Hepatocyte (in vitro differentiated cells): ENCODE results near the gene LRRK2. TPM values are rescaled to one million over a fixed set of nuclear protein-coding genes. Genes with fewer than 3 reads are reported as not detected.

Experiments
- DNase-seq: peaks from one replicate; pipeline ENCODE4 v3.0.0-alpha.2; 2016; ENCODE audit warnings: low spot score
- H2AFZ ChIP-seq: fragments of 200-600 bp; sonication (generic); 2 replicates; pipeline ENCODE4 v1.6.0; 2016; ENCODE audit warnings: antibody characterized with exemption, mild to moderate bottlenecking
- H3K27ac ChIP-seq: fragments of 200-600 bp; sonication (generic); 2 replicates; pipeline ENCODE4 v1.5.1; 2016; ENCODE audit warnings: mild to moderate bottlenecking
- H3K27me3 ChIP-seq: fragments of 200-600 bp; sonication (generic); 2 replicates; pipeline ENCODE4 v1.6.1; 2016
- H3K36me3 ChIP-seq: fragments of 200-600 bp; sonication (generic); replicated peaks from 2 replicates; pipeline ENCODE4 v1.5.1; 2016; ENCODE audit warnings: low read depth; ENCODE audit not compliant: insufficient read depth
- H3K4me1 ChIP-seq: fragments of 200-600 bp; sonication (generic); 2 replicates; pipeline ENCODE4 v1.5.1; 2016; ENCODE audit warnings: mild to moderate bottlenecking, moderate library complexity; ENCODE audit not compliant: insufficient read depth
- H3K4me2 ChIP-seq: fragments of 200-600 bp; sonication (generic); 2 replicates; pipeline ENCODE4 v1.6.0; 2016
- H3K4me3 ChIP-seq: fragments of 200-600 bp; sonication (generic); 2 replicates; pipeline ENCODE4 v1.5.1; 2016; ENCODE audit warnings: mild to moderate bottlenecking
- H3K79me2 ChIP-seq: fragments of 200-600 bp; sonication (generic); 2 replicates; pipeline ENCODE4 v1.6.0; 2017; ENCODE audit warnings: mild to moderate bottlenecking
- H3K9me2 ChIP-seq: fragments of 200-600 bp; sonication (generic); replicated peaks from 2 replicates; pipeline ENCODE4 v1.6.0; 2017; ENCODE audit warnings: mild to moderate bottlenecking; ENCODE audit not compliant: insufficient read depth
- H3K9me3 ChIP-seq: fragments of 200-600 bp; sonication (generic); 2 replicates; pipeline ENCODE4 v1.5.1; 2016; ENCODE audit warnings: low read depth, mild to moderate bottlenecking
- H4K20me1 ChIP-seq: fragments of 200-600 bp; sonication (generic); 2 replicates; pipeline ENCODE4 v1.6.0; 2016; ENCODE audit warnings: mild to moderate bottlenecking; ENCODE audit not compliant: insufficient read depth, poor library complexity, severe bottlenecking
- EZH2 ChIP-seq: fragments of 200-600 bp; sonication (generic); IDR thresholded peaks from 2 replicates; pipeline ENCODE4 v1.6.1; 2016; ENCODE audit warnings: antibody characterized with exemption, mild to moderate bottlenecking, borderline replicate concordance
- EZH2phosphoT487 ChIP-seq: fragments of 200-600 bp; sonication (generic); IDR thresholded peaks from one replicate; pipeline ENCODE4 v1.6.1; 2018; ENCODE audit warnings: antibody characterized with exemption, mild to moderate bottlenecking, low read depth, moderate library complexity; ENCODE audit not compliant: unreplicated experiment, severe bottlenecking
- WGBS: methylation state at CpG from one replicate; pipeline ENCODE4 v1.1.6; 2016; ENCODE audit warnings: low lambda C conversion rate; ENCODE audit errors: missing lambda C conversion rate; 5-methylcytosine and 5-hydroxymethylcytosine counted together
- polyA plus RNA-seq: library from polyadenylated mRNA; unstranded; fragments of >200 nt; fragmentation: Nextera tagmentation; extraction: Ambion mirVana; gene quantifications from 2 replicates; pipeline ENCODE4 v1.2.1, GENCODE V29; 2016
- total RNA-seq: library from RNA; depleted of rRNA; stranded (reverse); fragments of >200 nt; gene quantifications from 2 replicates; pipeline ENCODE4 v1.2.3, GENCODE V29; 2014
- TF ChIP-seq, protein P1 (sequence below): fragments of 200-600 bp; sonication (generic); IDR thresholded peaks from 2 replicates; pipeline ENCODE4 v1.5.1; 2016; ENCODE audit warnings: antibody characterized with exemption, mild to moderate bottlenecking; ENCODE audit not compliant: poor library complexity

The LRRK2 gene
- total and polyA plus RNA-seq, 2 experiments from 2014 or later, result 0.76 to 4.9 TPM

DNA sequence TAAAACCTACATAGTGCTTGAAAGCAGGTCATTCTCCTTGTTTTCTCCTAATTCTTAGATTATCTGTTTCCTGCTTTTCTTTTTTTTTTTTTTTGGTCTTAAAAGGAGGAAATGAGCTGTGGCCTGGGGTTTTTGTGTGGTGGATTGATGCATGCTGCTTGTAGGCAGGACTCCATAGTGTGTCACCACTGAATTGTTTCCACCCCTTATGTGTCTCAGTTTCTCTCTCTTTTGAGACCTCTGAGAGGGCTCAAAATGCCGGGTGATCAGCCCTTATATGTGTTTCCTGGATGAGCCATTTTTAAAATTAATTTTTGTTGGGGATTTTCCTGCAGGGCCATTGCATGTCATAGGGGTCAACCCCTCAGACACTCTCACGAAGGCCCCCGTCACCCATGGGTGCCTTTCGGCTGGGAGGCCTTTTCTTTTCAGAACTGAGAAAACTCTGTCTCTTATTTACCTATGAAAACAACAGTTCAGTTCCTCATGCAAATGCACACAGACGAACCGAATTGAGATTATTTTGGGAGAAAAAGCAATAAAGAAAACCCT is 32.0 kb upstream of the LRRK2 start:
- Histone ChIP-seq H3K9me3 (peaks cover 6% of the 10 kb centered on the region), H3K79me2 (no peaks in the 10 kb centered on the region), H3K27ac (no peak overlapping the region), H3K9me2 (no peaks in the 10 kb centered on the region), H3K4me1 (no peaks in the 10 kb centered on the region), H3K27me3 (no peaks in the 10 kb centered on the region), H4K20me1 (no peaks in the 10 kb centered on the region), H3K4me2 (no peak overlapping the region), H2AFZ (no peak overlapping the region), H3K36me3 (no peaks in the 10 kb centered on the region), H3K4me3 (no peak overlapping the region)
- no peak for TF ChIP-seq EZH2phosphoT487
- no peak for TF ChIP-seq EZH2
- TF ChIP-seq, protein P1, sequence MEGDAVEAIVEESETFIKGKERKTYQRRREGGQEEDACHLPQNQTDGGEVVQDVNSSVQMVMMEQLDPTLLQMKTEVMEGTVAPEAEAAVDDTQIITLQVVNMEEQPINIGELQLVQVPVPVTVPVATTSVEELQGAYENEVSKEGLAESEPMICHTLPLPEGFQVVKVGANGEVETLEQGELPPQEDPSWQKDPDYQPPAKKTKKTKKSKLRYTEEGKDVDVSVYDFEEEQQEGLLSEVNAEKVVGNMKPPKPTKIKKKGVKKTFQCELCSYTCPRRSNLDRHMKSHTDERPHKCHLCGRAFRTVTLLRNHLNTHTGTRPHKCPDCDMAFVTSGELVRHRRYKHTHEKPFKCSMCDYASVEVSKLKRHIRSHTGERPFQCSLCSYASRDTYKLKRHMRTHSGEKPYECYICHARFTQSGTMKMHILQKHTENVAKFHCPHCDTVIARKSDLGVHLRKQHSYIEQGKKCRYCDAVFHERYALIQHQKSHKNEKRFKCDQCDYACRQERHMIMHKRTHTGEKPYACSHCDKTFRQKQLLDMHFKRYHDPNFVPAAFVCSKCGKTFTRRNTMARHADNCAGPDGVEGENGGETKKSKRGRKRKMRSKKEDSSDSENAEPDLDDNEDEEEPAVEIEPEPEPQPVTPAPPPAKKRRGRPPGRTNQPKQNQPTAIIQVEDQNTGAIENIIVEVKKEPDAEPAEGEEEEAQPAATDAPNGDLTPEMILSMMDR, result no peak
- WGBS, result 63% methylated on average over 6 of the region's 6 CpGs
- no peak for DNase-seq

DNA sequence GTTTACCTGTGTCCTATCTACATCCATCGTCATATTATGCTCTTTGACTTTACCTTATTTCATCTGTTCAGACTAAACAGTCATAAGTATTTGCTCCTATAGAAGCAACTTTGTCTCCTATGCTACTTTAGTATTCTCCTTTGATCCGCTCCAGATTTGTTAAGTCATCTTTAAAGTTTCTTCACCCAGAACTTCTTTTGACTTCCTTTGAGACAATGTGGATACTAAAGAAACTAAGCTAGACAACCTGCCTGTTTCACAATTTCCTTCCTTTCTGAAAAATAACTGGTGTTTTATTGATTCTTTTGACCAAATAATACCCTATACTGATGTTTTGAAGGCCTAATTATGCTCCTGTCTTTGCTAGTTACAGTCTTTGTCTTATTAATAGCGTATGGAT is 30.0 kb upstream of the LRRK2 start:
- WGBS, result 93% methylated on average over 3 of the region's 3 CpGs

DNA sequence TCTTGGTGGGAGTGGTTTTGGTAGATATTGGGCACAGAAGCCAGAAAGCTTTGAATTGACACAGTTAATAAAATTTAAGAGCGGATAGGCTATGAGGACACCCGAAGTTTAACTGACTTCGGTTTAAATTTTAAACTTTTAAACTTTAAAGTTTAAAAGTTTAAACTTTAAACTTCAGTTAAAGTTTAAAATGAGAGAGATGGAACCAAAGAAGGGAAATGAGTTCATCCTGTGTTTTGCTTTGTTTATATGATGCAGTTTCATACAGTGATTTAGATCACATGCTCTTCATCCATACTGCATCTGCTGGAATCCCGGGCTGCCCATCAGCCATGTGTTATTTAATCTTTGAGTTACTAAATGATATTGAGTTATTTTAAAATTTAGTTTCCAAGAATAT is 27.2 kb upstream of the LRRK2 start:
- no peaks in the 10 kb centered on the region for H3K79me2 ChIP-seq
- H3K4me3 ChIP-seq, result no peak overlapping the region
- H3K27ac ChIP-seq, result no peak overlapping the region
- TF ChIP-seq, protein P1, result no peak
- no peak for TF ChIP-seq EZH2
- no peak for TF ChIP-seq EZH2phosphoT487
- H2AFZ ChIP-seq, result no peak overlapping the region
- no peak overlapping the region for H3K4me2 ChIP-seq
- H3K36me3 ChIP-seq, result no peaks in the 10 kb centered on the region
- no peaks in the 10 kb centered on the region for H3K9me3 ChIP-seq
- no peaks in the 10 kb centered on the region for H4K20me1 ChIP-seq
- DNase-seq, result no peak
- no peaks in the 10 kb centered on the region for H3K4me1 ChIP-seq
- no peaks in the 10 kb centered on the region for H3K27me3 ChIP-seq
- WGBS, result 92% methylated on average over 4 of the region's 4 CpGs
- H3K9me2 ChIP-seq, result no peaks in the 10 kb centered on the region

More for the DNA sequence above, 30.0 kb upstream of the LRRK2 start:
- no peak for TF ChIP-seq EZH2
- no peak for TF ChIP-seq EZH2phosphoT487
- TF ChIP-seq, protein P1, result no peak
- Histone ChIP-seq H3K36me3 (no peaks in the 10 kb centered on the region), H3K27me3 (no peaks in the 10 kb centered on the region), H4K20me1 (no peaks in the 10 kb centered on the region), H3K9me2 (no peaks in the 10 kb centered on the region), H3K4me2 (no peak overlapping the region), H2AFZ (no peak overlapping the region), H3K4me3 (no peak overlapping the region), H3K27ac (no peak overlapping the region), H3K4me1 (no peaks in the 10 kb centered on the region), H3K79me2 (no peaks in the 10 kb centered on the region), H3K9me3 (peaks cover 3% of the 10 kb centered on the region)
- no peak for DNase-seq
